Putamen (tissue), 1 donor: ENCODE data around the gene KLF14.
A peak's percentile ranks its signal among the peaks of the same experiment; 100 is the strongest.
"Not testable (repeated sequence)": the region's sequence is repeated elsewhere in the genome, so short reads cannot be mapped to it uniquely, and the experiment has no call there.

Experiments
- DNase-seq: peaks from one replicate; pipeline ENCODE4 v3.0.0-alpha.2; 2016; ENCODE audit warnings: low spot score

Gene KLF14

GRCh38 chr7:130712416-130712815 is 21.6 kb downstream of the KLF14 start:
- peak; percentile 43 for DNase-seq

DNA sequence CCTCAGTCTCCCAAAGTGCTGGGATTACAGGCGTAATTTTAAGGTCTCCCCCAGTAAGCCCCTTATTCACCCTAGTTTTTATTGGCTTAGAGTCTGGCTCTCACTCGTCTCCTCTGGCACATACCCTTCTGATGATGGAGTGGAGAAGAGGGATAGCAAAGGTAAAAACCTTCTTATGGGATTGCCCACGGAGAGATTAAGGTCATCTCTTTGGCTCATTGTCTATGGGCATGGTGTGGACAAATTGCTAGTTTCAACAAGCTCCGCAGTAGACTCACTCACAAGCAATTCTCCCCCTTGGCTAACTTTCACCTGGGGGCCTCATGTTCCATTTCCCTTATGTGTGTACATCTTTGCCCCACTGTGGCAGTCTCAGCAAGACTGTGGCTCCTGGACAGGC is 25.2 kb downstream of the KLF14 start:
- DNase-seq = no peak

- no peak for DNase-seq
These were observed 26.0 kb downstream of the KLF14 start for GRCh38 chr7:130708001-130708400.

DNA sequence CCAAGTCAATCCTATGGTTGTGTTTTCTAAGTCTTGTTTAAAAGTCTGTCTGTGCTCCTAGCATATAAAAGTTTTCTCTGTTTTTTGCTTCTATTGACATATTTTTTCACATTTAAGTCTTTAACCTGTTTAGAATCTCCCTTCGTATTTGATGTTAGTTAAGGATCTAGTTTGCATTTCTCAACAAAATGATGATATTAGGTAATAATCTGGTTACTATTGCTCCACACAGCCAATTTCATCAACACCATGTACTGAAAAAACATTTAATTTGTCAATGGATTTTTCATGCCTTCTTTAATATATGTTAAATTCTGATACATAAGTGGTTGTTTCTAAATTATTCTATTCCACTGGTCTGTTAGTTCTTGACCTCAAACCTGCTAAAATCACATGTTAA is 30.2 kb downstream of the KLF14 start:
- no peak for DNase-seq

- DNase-seq = no peak
These were observed 32.4 kb downstream of the KLF14 start for GRCh38 chr7:130701650-130702049.

DNA sequence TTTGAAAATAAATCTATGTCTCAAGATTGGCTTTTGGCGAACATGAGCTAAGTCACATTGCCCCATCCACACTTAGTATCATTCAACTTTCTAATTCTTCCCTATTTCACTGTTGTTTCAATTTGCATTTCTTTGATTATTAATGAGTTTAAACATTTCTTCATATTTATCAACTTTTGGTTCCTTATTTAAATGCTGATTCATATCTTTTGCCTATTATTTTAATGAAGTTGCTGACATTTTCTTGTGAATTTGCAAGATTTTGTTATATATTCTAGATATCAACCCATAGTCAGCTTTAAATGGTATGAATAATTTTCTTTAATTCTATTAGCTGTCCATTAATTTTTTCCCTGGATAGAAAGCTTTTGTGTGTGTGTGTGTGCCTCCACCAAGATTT is 33.2 kb downstream of the KLF14 start:
- DNase-seq = no peak

- no peak for DNase-seq
These were observed 34.3 kb downstream of the KLF14 start for GRCh38 chr7:130699686-130700085.

DNA sequence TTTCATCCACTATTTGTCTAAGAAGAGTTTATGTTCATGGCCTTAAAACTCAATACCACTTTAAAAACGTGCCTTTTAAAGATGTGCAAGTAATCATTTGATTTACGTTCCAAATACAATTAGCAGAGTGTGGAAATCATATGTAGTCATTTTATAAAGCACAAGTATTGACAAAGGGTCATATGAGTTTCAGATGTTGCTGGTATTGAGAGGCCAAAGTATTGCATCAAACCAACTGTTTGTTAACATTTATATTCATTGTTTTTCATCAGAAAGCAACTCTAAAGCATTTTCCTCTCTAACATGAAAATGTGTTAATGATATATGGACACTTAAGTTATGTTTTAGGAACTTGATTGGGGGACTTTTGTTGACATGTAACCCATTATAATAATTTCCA is 36.2 kb downstream of the KLF14 start:
- no peak for DNase-seq

- DNase-seq = no peak
These were observed 38.2 kb downstream of the KLF14 start for GRCh38 chr7:130695840-130696239.

- DNase-seq = not testable (repeated sequence)
These were observed 41.6 kb downstream of the KLF14 start for GRCh38 chr7:130692396-130692795.

DNA sequence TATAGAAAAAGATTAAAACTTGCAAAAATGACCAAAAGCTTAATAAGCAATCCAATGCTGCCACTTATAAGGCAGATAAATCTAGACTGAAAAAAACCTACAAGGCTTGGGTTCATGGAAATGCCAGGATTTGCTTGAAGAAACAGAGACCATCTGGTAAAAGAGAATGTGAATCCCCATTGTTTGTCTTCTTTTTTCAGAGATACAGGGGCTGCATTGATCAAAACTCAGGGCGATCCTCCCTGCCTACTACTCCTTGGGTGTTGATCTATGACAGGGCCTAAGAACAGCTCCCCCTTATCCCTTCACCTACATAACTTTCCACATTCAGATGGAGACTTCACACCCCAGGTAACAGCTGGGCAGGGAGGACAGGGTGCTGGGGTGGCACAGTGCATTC is 44.3 kb downstream of the KLF14 start:
- no peak for DNase-seq

DNA sequence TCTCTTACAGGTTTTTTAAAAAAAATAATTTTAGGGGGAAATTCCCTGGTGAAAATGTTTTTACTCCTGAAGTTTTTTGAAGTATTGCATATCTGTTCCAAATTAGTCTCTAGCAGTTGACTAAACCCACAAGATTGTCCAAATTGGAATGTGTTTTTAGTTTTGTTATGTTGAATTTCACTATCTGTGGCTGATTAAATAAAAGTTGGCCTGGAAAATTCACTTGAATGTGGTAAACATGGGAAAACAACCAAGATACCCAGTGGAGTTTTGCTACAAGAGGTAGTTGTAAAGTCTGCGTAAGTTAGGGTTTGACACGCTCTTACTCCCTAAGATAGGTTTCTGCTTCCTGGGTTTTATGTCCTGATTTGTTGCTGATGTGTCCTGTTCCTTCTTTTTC is 51.0 kb downstream of the KLF14 start:
- no peak for DNase-seq
